Nephron progenitor cell (in vitro differentiated cells): ENCODE data around the gene PABPN1.

Experiments
- DNase-seq: peaks from one replicate; pipeline ENCODE4 v3.0.0; 2021
- H3K27ac Mint-ChIP-seq: 2 replicates; pipeline ENCODE4 v1.8.0; 2021; ENCODE audit warnings: mild to moderate bottlenecking, moderate library complexity, mixed read lengths
- H3K27me3 Mint-ChIP-seq: 2 replicates; pipeline ENCODE4 v1.8.0; 2021; ENCODE audit warnings: mild to moderate bottlenecking, low read depth, mixed read lengths; ENCODE audit not compliant: poor library complexity
- H3K36me3 Mint-ChIP-seq: 2 replicates; pipeline ENCODE4 v1.8.0; 2021; ENCODE audit warnings: low read depth, mixed read lengths
- H3K4me1 Mint-ChIP-seq: 2 replicates; pipeline ENCODE4 v1.8.0; 2021; ENCODE audit warnings: mixed read lengths
- H3K4me3 Mint-ChIP-seq: 2 replicates; pipeline ENCODE4 v1.8.0; 2021; ENCODE audit warnings: mild to moderate bottlenecking, moderate library complexity, mixed read lengths
- H3K9me3 Mint-ChIP-seq: 2 replicates; pipeline ENCODE4 v1.8.0; 2021; ENCODE audit warnings: mild to moderate bottlenecking, moderate library complexity, mixed read lengths
- CTCF ChIP-seq: fragments of 200-600 bp; sonication (generic); IDR thresholded peaks from 2 replicates; pipeline ENCODE4 v1.5.0; 2021; ENCODE audit warnings: antibody characterized with exemption

The PABPN1 gene

GRCh38 chr14:23285530-23286019 lies 35.7 kb upstream of the PABPN1 start:
- Mint-ChIP-seq H3K4me1 (peaks cover 48% of the 10 kb centered on the region), H3K27me3 (peaks cover 25% of the 10 kb centered on the region), H3K27ac (peak overlapping the region; percentile 78), H3K9me3 (no peaks in the 10 kb centered on the region), H3K4me3 (peak overlapping the region; percentile 97), H3K36me3 (no peaks in the 10 kb centered on the region)
- no peak for TF ChIP-seq CTCF
- DNase-seq: no peak

- H3K9me3 Mint-ChIP-seq: no peaks in the 10 kb centered on the region
- peaks cover 42% of the 10 kb centered on the region for H3K4me1 Mint-ChIP-seq
- peak within 1 kb of the TSS; percentile 100 for H3K27ac Mint-ChIP-seq
- peaks cover 32% of the 10 kb centered on the region for H3K27me3 Mint-ChIP-seq
- no peak for TF ChIP-seq CTCF
- H3K36me3 Mint-ChIP-seq: no peaks in the 10 kb centered on the region
- peak; percentile 99 for DNase-seq
- H3K4me3 Mint-ChIP-seq: peak within 1 kb of the TSS; percentile 97
These were observed 35.0 kb upstream of the PABPN1 start, which contains the start of gene HOMEZ for GRCh38 chr14:23286020-23286901. TSS of gene HOMEZ (minus strand) at chr14:23286132. CDS start at chr14:23285952, 180 bp downstream.

- no peaks in the 10 kb centered on the region for H3K9me3 Mint-ChIP-seq
- H3K4me3 Mint-ChIP-seq: peak overlapping the region; percentile 97
- no peak for DNase-seq
- H3K36me3 Mint-ChIP-seq: no peaks in the 10 kb centered on the region
- H3K27me3 Mint-ChIP-seq: peaks cover 40% of the 10 kb centered on the region
- peaks cover 40% of the 10 kb centered on the region for H3K4me1 Mint-ChIP-seq
- TF ChIP-seq CTCF: no peak
- H3K27ac Mint-ChIP-seq: peak overlapping the region; percentile 100
These were observed 34.3 kb upstream of the PABPN1 start for GRCh38 chr14:23286902-23287479.

GRCh38 chr14:23294734-23295561 lies 26.3 kb upstream of the PABPN1 start:
- H3K9me3 Mint-ChIP-seq: no peaks in the 10 kb centered on the region
- peaks cover 17% of the 10 kb centered on the region for H3K4me1 Mint-ChIP-seq
- peak; percentile 45 for DNase-seq
- TF ChIP-seq CTCF: peak; percentile 82
- H3K27me3 Mint-ChIP-seq: peaks cover 37% of the 10 kb centered on the region
- no peak overlapping the region for H3K4me3 Mint-ChIP-seq
- no peak overlapping the region for H3K27ac Mint-ChIP-seq
- H3K36me3 Mint-ChIP-seq: peaks cover 23% of the 10 kb centered on the region

- TF ChIP-seq CTCF: no peak
- H3K27ac Mint-ChIP-seq: peak overlapping the region; percentile 13
- H3K27me3 Mint-ChIP-seq: peaks cover 24% of the 10 kb centered on the region
- peaks cover 28% of the 10 kb centered on the region for H3K4me1 Mint-ChIP-seq
- peaks cover 23% of the 10 kb centered on the region for H3K36me3 Mint-ChIP-seq
- DNase-seq: no peak
- no peak overlapping the region for H3K4me3 Mint-ChIP-seq
- no peaks in the 10 kb centered on the region for H3K9me3 Mint-ChIP-seq
These were observed 25.1 kb upstream of the PABPN1 start for GRCh38 chr14:23296012-23296777.
